HG02623 (cell line): Measurements from ENCODE around the gene KIF22.
"Not testable (repeated sequence)": the region's sequence is repeated elsewhere in the genome, so short reads cannot be mapped to it uniquely, and the experiment has no call there.

Source experiments
- ATAC-seq: cut with Tn5 transposase; IDR thresholded peaks from one replicate; pipeline ENCODE4 v1.9.1; 2021; ENCODE audit warnings: moderate library complexity; ENCODE audit not compliant: unreplicated experiment

KIF22 gene

GRCh38 chr16:29793153-29793552, 2.6 kb downstream of the KIF22 start:
- ATAC-seq, result not testable (repeated sequence)

- no peak for ATAC-seq
Observed at GRCh38 chr16:29794231-29794710, 3.7 kb downstream of the KIF22 start.

DNA sequence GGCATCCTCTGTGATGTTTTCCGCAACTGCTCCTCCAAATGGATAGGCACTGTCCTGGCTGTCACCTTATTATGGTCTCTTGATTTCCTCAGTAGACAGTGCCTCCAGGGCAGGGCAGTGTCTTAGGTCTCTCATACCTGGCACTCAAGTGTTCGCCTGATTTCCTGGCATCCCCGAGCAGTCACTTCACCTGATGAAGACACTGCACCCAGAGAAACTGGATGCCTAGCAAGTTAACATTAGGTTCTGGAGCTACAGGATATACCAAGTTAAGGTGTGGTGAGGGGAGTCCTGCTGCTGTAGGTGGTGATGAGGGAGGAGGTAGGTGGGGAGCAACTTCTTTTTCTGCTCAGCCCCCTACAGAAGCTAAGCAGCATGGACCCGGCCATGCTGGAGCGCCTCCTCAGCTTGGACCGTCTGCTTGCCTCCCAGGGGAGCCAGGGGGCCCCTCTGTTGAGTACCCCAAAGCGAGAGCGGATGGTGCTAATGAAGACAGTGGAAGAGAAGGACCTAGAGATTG, 11.9 kb downstream of the KIF22 start:
- no peak for ATAC-seq

DNA sequence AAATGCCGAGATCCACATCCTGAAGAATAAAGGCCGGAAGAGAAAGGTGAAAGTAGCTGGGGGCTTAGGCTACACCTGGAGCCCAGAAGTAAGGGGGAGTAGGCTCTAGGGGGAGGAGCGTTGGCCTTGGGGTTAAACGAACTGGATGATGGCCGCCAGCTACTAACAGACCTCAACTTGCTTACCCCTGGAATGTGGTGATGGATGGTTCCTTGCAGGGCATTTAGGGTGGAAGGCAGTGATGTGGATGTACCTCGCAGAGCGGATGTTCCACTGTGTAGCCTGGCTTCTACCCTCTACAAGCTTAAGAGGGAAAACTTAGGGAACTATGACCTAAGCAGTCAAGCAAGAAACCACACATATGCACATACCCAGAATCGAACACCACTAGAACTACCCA, 13.5 kb downstream of the KIF22 start:
- ATAC-seq, result no peak

DNA sequence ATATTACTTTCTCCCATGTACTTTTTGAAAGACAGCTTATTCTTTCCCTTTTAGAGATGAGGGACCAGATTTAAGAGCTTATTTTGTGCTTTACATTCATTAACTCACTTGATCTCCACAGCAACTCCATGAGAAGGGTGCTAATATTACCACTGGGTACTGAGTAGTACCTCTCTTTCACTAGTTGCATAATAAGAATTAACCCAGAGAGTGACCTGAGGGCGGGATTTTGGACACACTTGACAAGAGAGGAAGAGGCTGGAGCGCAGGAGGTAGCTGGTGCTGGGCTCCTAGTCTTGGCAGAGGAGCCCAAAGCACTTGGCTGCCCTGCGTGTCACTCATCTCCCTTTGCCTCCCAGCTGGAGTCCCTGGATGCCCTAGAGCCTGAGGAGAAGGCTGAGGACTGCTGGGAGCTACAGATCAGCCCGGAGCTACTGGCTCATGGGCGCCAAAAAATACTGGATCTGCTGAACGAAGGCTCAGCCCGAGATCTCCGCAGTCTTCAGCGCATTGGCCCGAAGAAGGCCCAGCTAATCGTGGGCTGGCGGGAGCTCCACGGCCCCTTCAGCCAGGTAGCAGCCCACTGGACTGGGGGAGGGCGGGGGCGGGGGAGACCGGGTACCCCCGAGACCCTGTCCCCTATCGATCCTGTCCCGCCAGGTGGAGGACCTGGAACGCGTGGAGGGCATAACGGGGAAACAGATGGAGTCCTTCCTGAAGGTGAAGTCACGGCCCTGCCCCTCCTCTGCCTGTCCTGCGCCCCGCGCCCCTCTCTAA, 14.1 kb downstream of the KIF22 start:
- no peak for ATAC-seq

GRCh38 chr16:29805232-29806098, 14.9 kb downstream of the KIF22 start:
- ATAC-seq, result peak; percentile 37

- no peak for ATAC-seq
Observed at GRCh38 chr16:29806099-29806579, 15.6 kb downstream of the KIF22 start, which contains the start of gene MAZ. MAZ (plus strand) TSS chr16:29806529; CDS start chr16:29806702, 173 bp downstream.

GRCh38 chr16:29806641-29807425, 16.3 kb downstream of the KIF22 start:
- no peak for ATAC-seq

GRCh38 chr16:29807426-29808218, 17.1 kb downstream of the KIF22 start:
- ATAC-seq, result no peak

DNA sequence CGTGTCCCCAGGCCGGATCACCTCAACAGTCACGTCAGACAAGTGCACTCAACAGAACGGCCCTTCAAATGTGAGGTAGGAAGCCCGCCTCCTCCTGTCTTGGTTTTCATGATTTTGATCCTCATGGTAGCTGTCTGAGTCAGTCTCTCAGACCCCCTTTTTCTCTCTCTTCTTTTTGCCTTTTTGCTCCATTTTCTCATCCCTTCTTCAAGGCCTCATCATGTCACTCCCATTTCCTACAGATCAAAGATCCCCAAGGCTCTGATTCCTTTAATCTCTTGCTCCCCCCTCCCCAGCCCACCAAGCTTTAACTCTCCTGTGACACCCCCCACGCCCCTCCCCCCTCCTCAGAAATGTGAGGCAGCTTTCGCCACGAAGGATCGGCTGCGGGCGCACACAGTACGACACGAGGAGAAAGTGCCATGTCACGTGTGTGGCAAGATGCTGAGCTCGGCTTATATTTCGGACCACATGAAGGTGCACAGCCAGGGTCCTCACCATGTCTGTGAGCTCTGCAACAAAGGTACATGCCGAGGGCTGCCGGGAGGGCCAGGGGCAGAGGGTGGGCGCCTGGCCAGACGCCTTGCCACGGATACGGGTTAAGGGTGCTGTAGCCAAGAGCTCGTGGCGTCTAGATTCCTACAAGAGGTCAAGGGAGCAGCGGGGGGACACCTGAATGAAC, 17.8 kb downstream of the KIF22 start:
- ATAC-seq, result no peak

DNA sequence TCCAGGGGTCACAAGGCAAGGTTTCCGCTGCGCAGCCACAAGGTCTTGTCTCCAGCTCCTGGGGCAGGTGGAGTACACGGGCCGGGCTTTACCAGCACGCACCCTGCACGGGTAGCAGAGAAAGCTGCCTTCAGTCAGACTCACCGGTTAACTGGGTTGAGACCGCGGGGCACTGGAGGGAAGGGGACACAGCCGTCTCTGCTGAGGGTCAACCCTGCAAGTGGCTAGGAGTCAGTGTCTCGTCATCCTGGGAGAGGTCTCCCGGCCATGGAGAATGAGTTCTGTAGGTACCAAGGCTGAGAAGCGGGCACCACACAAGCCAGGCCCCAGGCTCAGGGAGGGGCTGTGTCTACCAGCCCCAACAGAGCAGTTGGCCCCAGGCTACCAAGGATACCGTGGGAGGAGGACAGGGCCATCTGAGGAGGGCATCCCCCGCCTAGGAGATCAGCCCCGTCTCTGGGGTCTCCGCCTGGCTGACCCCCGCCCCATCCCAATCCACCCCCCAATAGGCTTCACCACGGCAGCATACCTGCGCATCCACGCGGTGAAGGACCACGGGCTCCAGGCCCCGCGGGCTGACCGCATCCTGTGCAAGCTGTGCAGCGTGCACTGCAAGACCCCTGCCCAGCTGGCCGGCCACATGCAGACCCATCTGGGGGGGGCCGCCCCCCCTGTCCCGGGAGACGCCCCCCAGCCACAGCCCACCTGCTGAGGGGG, 18.6 kb downstream of the KIF22 start:
- no peak for ATAC-seq

DNA sequence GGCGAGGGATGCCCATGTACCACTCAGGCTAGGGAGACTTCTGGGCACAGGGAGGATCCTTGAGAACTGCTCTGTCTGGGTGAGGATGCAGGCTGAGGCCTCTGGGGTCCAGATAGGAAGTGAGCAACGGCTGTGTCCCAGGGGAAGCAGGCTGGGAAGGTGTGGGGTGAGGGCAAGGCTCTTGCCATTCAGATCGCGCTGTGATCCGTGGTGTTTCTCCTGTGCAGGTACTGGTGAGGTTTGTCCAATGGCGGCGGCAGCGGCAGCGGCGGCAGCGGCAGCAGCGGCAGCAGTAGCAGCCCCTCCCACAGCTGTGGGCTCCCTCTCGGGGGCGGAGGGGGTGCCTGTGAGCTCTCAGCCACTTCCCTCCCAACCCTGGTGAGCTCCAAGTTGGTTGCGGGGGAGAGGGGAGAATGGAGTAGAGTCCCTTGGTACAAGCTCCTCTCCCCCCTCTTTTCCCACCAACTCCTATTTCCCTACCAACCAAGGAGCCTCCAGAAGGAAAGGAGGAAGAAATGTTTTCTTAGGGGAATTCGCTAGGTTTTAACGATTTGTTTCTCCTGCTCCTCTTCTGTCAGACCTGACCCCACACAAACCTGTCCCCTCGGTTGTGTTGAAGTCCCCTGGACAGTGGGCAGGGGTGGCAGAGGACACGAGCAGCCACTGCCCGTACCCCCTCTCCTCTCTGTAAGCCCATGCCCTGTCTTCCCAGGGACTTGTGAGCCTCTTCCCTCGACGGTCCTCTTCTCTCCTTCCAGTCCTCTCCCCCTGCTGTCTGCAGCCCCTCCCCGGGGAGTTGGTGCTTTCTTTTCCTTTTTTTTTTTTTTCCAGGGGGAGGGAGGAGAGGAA, 19.5 kb downstream of the KIF22 start:
- no peak for ATAC-seq

GRCh38 chr16:29810699-29811169, 20.2 kb downstream of the KIF22 start:
- ATAC-seq, result no peak

DNA sequence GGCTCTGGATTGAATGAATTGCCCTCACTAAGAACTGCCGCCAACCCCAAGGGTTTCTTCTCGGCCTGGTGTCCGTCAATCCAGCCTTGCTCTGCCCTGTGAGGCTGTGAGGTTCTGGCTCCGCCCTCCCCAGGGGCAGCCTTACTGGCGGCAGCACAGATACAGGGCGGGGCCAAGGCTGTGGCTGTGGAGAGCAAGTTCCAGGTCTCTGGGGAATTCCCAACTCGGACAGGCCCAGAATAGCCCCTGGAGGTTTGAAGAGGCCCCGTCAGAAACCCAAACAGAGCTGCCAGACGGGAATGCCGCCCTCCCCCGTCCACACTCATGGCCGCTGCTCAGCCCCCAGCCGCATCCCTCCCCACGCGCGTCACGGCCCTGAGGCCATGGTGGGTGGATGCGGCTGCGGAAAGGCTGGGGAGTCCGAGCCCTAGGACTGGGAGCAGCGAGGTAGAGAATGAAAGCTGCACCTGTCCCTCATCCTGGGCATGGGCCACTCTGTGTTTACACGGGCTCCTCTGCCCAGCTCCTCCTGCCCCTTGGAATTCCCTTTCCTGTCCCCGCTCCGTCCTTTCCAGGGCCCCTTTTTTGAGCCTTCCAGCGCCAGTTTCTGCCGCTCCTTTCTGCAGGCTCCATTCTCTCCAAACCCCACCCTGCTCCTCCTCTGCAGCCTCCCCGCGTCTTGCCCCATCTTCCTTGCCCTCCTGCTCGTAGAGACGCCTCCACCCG, 20.8 kb downstream of the KIF22 start:
- ATAC-seq, result no peak

GRCh38 chr16:29811896-29812665, 21.5 kb downstream of the KIF22 start, which contains the start of gene PRRT2:
PRRT2 (plus strand) TSS chr16:29812193; CDS start chr16:29813055, 862 bp downstream.
- no peak for ATAC-seq
